Caki2 (cell line): ENCODE results near the gene CELF5. TPM values are rescaled to one million over a fixed set of nuclear protein-coding genes. Genes with fewer than 3 reads are reported as not detected.
A peak's percentile ranks its signal among the peaks of the same experiment; 100 is the strongest.
"Not testable (repeated sequence)": the region's sequence is repeated elsewhere in the genome, so short reads cannot be mapped to it uniquely, and the experiment has no call there.

Source experiments
- DNase-seq: peaks from one replicate; pipeline ENCODE4 v3.0.0-alpha.2; 2015; ENCODE audit warnings: low read depth
- in situ Hi-C: cut with HindIII; loops from 2 replicates; pipeline ENCODE4 v1.10.0; 2016; ENCODE audit warnings: low sequenced_read_pairs, low pct_unique_long_range_greater_than_20kb, mixed read lengths
- total RNA-seq: library from RNA; depleted of rRNA; stranded (reverse); fragments of >200 nt; shearing (Covaris generic); gene quantifications from 2 replicates; pipeline ENCODE4 v1.2.3, GENCODE V29; 2014; ENCODE audit warnings: low replicate concordance

CELF5 gene
- total RNA-seq, 1 experiment from 2014 or later: 0.47 TPM

GRCh38 chr19:3229888-3230496 lies 5.5 kb downstream of the CELF5 start:
- in situ Hi-C loops: no loop called here
- no peak for DNase-seq

DNA sequence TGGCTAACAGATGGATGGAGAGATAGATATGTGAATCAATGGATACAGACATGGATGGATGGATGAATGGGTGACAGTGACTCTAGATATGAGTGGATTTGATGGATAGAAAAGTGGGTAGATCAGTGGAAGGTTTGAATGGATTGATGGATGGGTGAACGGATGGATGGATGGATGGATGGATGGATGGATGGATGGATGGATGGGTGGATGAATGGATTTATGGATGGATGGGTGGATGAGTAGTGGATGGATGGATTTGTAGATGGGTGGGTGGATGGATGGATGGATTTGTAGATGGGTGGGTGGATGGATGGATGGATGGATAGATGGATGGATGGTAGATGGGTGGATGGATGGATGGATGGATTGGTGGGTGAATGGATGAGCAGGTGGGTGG lies 6.8 kb downstream of the CELF5 start:
- in situ Hi-C loops: no loop called here
- DNase-seq: no peak

DNA sequence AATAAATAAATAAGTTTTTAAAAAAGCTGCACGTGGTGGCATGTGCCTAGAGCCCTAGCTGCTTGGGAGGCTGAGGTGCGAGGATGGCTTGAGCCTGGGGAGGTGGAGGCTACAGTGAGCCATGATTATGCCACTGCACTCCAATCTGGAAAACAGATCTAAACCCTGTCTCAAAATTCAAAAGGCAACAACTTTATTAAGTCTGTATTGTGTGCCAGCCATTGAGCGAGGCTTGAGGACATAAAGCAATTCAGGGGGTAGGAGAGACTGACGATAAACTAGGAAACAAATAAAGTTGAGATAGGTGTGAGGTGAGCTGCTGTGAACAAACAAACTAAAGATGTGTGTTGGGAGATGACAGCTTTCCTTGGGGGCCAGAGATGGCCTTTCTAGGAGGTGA lies 8.7 kb downstream of the CELF5 start:
- in situ Hi-C loops: no loop called here
- DNase-seq: no peak

DNA sequence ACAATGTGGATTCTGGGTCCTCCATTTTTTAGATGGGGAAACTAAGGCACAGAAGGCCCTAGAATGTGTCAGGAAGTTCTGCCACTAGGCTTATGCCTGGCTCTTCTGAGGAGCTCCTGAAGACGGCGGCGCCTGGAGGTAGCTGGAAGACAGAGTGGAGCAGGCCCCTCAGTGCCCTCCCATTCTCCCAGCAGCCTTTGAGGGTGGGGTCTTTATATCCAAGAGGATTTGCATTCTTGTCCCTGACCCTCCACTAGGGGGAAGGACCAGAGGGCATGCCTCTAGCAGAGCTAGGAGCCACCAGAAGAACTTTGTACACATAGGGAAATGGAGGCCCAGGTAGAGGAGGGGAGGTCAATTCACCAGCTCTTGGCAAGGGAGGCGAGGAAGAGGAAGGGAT lies 9.4 kb downstream of the CELF5 start:
- in situ Hi-C loops: no loop called here
- no peak for DNase-seq

DNA sequence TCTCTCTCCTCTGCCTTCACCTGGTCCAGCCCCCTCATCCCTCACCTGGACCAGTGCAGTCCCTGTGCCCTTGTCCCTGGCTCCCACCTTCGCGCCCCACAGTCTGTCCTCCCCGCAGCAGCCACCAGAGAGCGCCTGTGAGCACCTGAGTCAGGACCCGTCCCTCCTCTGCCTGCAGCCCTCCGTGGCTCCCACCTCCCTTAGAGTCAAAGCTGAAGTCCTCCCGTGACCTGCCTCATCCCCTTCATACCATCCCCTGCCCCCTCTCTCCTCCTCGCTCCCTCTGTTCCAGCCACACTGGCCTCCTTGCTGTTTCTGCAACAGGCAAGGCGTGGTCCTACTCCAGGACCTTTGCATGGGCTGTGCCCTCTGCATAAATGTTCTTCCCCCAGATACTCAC lies 10.3 kb downstream of the CELF5 start:
- in situ Hi-C loops: no loop called here
- DNase-seq: no peak

GRCh38 chr19:3235604-3236003 lies 11.1 kb downstream of the CELF5 start:
- in situ Hi-C loops, DNase-seq: not testable (repeated sequence)

DNA sequence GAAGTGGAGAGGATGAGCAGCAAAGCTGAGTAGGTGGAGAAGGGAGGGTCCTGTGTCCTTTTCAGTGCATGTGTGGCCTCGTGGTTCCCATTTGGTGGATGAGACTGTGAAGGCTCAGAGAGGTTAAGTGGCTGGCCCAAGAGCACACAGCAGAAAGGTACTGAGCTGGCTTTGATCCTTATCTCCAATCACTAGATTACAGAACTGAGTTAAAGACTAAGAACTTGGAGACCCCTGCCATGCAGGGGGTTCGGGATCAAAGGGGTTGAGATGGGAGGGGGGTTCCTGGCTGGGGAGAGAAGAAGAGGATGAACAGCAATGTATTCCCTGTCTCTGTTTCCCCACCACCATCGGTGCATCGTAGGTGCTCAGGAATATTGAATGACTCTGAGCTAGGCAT lies 11.8 kb downstream of the CELF5 start:
- DNase-seq: no peak
- in situ Hi-C loops: no loop called here

DNA sequence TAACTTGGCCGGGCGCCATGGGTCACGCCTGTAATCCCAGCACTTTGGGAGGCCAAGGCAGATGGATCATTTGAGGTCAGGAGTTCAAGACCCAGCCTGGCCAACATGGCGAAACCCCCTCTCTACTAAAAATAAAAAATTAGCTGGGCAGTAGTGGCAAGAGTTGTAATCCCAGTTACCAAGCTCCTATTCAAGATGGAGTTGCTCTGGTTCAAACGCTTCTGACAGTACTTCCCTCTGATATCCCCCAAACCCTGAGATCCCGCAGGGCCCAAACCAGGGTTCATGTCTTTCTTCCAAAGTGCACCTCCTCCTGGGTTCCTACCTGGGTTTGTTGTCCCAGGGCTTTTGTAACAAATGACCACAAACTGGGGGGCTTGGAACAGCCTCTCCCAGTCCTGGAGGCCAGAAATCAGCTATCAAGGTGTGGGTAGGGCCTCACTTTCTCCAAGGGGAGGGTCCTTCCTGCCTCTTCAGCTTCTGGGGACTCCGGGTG lies 13.7 kb downstream of the CELF5 start:
- in situ Hi-C loops: no loop called here
- DNase-seq: no peak

DNA sequence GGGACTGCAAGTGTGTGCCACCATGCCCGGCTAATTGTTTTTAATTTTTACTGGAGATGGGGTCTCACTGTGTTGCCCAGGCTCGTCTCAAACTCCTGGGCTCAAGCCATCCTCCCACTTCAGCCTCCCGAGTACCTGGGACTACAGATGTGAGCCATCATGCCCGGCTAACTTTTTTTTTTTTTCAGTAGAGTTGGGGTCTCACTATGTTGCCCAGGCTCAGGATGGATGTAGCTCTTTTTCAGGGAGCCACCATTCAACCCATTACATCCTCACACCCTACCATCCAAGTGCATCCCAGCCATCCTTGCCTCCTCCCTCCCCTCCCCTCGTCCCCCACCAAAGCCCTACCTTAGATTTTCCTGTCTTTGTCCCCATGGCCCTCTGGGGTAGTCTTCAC lies 14.9 kb downstream of the CELF5 start:
- in situ Hi-C loops: no loop called here

GRCh38 chr19:3243819-3244700 lies 19.6 kb downstream of the CELF5 start:
- DNase-seq: peak; percentile 46
- in situ Hi-C loops: no loop called here

More for the DNA sequence above, 14.9 kb downstream of the CELF5 start:
- no peak for DNase-seq

DNA sequence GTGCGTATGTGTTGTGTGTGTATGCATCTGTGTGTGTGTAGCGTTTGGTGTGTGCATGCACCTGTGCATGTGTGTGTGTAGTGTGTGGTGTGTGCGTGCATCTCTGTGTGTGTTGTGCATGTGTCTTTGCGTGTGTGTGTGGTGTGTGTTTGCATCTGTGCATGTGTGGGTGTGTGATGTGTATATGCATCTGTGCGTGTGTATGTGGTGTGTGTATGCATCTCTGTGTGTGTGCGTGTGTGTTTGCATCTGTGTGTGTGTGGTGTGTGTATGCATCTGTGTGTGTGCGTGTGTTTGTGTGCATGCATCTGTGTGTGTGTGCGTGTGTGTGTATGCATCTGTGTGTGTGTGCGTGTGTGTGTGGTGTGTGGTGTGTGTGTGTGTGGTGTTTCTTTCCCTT lies 20.6 kb downstream of the CELF5 start:
- in situ Hi-C loops: no loop called here
- DNase-seq: no peak

DNA sequence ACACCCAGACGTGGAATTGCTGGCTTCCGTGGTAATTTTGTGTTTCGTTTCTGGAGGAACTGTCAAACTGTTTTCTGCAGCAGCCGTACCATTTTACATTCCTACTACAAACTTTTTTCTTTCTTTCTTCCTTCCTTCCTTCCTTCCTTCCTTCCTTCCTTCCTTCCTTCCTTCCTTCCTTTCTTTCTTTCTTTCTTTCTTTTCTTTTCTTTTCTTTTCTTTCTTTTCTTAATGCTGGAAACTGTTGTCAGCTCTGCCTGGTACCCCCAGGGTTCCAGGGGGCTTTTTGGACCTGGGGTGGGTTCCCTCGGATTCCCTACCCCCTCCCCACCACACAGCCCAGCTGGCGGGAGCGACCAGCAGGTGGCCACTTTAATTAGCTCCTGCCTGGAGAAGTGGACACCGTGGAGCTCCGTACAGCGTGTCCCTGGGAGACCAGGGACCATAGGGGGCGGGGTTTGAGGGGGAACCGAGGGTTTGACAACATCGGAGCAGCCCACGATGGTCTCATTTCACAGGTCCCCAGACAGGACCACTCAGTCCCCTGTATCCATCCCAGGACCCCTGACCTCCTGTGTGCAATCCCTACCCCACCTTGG lies 24.4 kb downstream of the CELF5 start:
- in situ Hi-C loops: no loop called here
- DNase-seq: no peak

- DNase-seq: peak; percentile 30
- in situ Hi-C loops: no loop called here
Measured at GRCh38 chr19:3249408-3249807, 24.9 kb downstream of the CELF5 start.

GRCh38 chr19:3250675-3251074 lies 26.2 kb downstream of the CELF5 start:
- no peak for DNase-seq
- in situ Hi-C loops: no loop called here

GRCh38 chr19:3251229-3251628 lies 26.8 kb downstream of the CELF5 start:
- in situ Hi-C loops: no loop called here
- DNase-seq: no peak

GRCh38 chr19:3252650-3253049 lies 28.2 kb downstream of the CELF5 start:
- no peak for DNase-seq
- in situ Hi-C loops: no loop called here

DNA sequence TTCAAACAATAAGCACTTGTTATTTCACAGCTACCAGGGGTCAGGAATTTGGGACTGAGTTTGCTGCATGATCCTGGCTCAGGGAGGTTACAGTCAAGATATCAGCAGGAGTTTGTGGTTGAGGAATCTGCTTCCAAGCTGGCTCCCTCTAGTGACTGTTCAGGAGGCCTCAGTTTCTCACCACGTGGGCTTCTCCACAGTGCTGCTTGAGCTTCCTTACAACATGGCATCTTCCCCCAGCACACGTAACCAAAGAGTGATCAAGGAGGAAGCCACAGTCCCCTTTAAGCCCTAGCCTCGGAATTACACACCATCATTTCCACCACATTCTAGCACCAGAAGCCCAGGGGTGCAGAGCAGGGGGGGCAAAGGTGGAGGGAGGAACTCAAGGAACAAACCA lies 28.8 kb downstream of the CELF5 start:
- in situ Hi-C loops: no loop called here
- DNase-seq: no peak

DNA sequence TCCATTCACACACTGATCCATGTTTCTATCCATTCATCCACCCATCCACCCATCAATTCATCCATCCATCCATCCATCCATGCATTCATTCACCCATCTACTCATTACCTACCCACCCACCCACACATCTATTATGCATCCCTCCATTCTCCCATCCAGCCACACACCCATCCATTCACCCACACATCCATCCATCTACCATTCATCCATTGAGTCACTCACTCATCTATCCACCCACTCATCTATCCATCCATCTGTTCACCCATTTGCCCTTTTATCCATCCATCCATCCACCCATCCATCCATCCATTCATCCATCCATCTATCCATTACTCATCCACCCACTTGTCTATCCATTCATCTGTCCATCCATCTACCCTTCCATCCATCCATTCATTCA lies 30.1 kb downstream of the CELF5 start:
- in situ Hi-C loops: no loop called here
- DNase-seq: no peak

GRCh38 chr19:3257071-3257470 lies 32.6 kb downstream of the CELF5 start:
- in situ Hi-C loops: no loop called here
- DNase-seq: no peak
